ENCODE measurements around the gene MYO5C. TPM values are rescaled to one million over a fixed set of nuclear protein-coding genes. Genes with fewer than 3 reads are reported as not detected.

Gene MYO5C
- total RNA-seq, 1 donor from 2014 or later = 23.0 TPM

DNA sequence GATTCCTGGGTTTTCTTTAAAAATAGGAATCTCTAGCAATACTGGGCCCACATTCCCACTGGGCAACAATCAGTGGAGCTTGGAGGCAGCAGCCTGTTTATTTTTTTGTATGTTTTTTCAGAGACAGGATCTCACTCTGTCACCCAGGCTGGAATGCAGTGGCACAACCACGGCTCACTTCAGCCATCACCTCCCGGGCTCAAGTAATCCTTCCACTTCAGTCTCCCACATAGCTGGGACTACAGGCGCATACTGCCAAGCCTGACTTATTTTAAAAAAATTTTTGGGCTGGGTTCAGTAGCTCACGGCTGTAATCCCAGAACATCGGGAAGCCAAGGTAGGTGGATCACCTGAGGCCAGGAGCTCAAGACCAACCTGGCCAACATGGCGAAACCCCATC, 75.4 kb downstream of the MYO5C start:
- H3K4me1 Mint-ChIP-seq = no peaks in the 10 kb centered on the region
- H3K36me3 Mint-ChIP-seq = peaks cover 40% of the 10 kb centered on the region
- TF ChIP-seq CTCF (IDR thresholded peaks at IDR 0.05; ENCODE audit: unreplicated experiment) = no peak
- H3K9me3 Mint-ChIP-seq = no peaks in the 10 kb centered on the region
- no peak overlapping the region for H3K27ac Mint-ChIP-seq
- H3K27me3 Mint-ChIP-seq (ENCODE audit: low read depth) = no peaks in the 10 kb centered on the region
- no peak overlapping the region for H3K4me3 Mint-ChIP-seq
- DNase-seq (ENCODE audit: low spot score in 2 of 2, unreplicated experiment in 2 of 2) = no peak

GRCh38 chr15:52218816-52219215, 76.8 kb downstream of the MYO5C start:
- no peaks in the 10 kb centered on the region for H3K4me1 Mint-ChIP-seq
- TF ChIP-seq CTCF (IDR thresholded peaks at IDR 0.05; ENCODE audit: unreplicated experiment) = no peak
- no peak overlapping the region for H3K27ac Mint-ChIP-seq
- no peaks in the 10 kb centered on the region for H3K9me3 Mint-ChIP-seq
- no peak for DNase-seq (ENCODE audit: low spot score in 2 of 2, unreplicated experiment in 2 of 2)
- H3K27me3 Mint-ChIP-seq (ENCODE audit: low read depth) = no peaks in the 10 kb centered on the region
- H3K36me3 Mint-ChIP-seq = peaks cover 40% of the 10 kb centered on the region
- no peak overlapping the region for H3K4me3 Mint-ChIP-seq

DNA sequence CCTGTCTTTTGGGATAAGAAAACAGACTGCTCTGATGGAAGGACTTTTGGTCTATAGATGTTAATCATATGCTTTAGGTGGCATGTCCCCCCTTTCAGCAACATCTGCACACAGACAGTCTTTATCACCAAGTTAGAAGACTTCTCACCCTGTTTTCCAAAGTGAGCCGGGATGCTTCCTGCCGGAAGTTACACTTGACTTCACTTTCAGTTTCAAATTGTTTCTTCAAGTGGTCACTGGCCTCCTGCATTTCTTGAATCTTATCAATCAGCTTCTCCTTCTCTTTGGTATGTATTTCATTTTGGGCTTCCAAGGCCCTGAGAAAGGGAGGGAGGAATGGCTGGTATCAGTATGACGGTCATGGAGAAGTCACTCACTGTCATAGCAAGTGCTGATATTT, 77.2 kb downstream of the MYO5C start:
- H3K27me3 Mint-ChIP-seq (ENCODE audit: low read depth) = no peaks in the 10 kb centered on the region
- TF ChIP-seq CTCF (IDR thresholded peaks at IDR 0.05; ENCODE audit: unreplicated experiment) = no peak
- peaks cover 38% of the 10 kb centered on the region for H3K36me3 Mint-ChIP-seq
- no peak overlapping the region for H3K4me3 Mint-ChIP-seq
- H3K27ac Mint-ChIP-seq = no peak overlapping the region
- no peaks in the 10 kb centered on the region for H3K4me1 Mint-ChIP-seq
- no peak for DNase-seq (ENCODE audit: low spot score in 2 of 2, unreplicated experiment in 2 of 2)
- no peaks in the 10 kb centered on the region for H3K9me3 Mint-ChIP-seq

- Mint-ChIP-seq H3K4me3 (no peak overlapping the region), H3K36me3 (peaks cover 29% of the 10 kb centered on the region), H3K9me3 (no peaks in the 10 kb centered on the region), H3K4me1 (no peaks in the 10 kb centered on the region), H3K27me3 (ENCODE audit: low read depth) (no peaks in the 10 kb centered on the region), H3K27ac (no peak overlapping the region)
- DNase-seq (ENCODE audit: low spot score in 2 of 2, unreplicated experiment in 2 of 2) = no peak
- no peak for TF ChIP-seq CTCF (IDR thresholded peaks at IDR 0.05; ENCODE audit: unreplicated experiment)
Measured at GRCh38 chr15:52217186-52217585, 78.4 kb downstream of the MYO5C start.

DNA sequence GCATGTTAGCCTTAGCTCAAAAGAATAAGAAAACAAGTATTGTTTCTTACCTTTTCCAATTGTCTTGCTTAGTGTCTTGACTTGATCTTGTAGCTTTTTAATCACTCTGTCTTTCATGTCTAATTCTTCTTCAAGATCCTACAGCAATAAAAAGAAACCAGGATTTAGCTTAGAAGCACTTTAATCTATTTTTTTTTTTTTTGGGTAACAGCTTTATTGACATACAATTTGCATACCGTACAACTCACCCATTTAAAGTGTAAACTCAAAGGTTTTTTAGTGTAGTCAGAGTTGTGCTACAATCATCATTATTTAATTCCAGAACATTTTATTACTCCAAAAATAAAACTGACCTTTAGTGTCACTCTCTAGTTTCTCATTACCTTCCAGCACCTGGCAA, 81.1 kb downstream of the MYO5C start:
- H3K9me3 Mint-ChIP-seq = no peaks in the 10 kb centered on the region
- no peak for DNase-seq (ENCODE audit: low spot score in 2 of 2, unreplicated experiment in 2 of 2)
- H3K4me3 Mint-ChIP-seq = no peak overlapping the region
- H3K27me3 Mint-ChIP-seq (ENCODE audit: low read depth) = no peaks in the 10 kb centered on the region
- TF ChIP-seq CTCF (IDR thresholded peaks at IDR 0.05; ENCODE audit: unreplicated experiment) = no peak
- H3K4me1 Mint-ChIP-seq = no peaks in the 10 kb centered on the region
- H3K27ac Mint-ChIP-seq = no peak overlapping the region
- H3K36me3 Mint-ChIP-seq = peaks cover 26% of the 10 kb centered on the region

- Mint-ChIP-seq H3K27ac (no peak overlapping the region), H3K4me1 (no peaks in the 10 kb centered on the region), H3K9me3 (no peaks in the 10 kb centered on the region), H3K4me3 (no peak overlapping the region), H3K36me3 (peaks cover 19% of the 10 kb centered on the region), H3K27me3 (ENCODE audit: low read depth) (no peaks in the 10 kb centered on the region)
- DNase-seq (ENCODE audit: low spot score in 2 of 2, unreplicated experiment in 2 of 2) = no peak
- no peak for TF ChIP-seq CTCF (IDR thresholded peaks at IDR 0.05; ENCODE audit: unreplicated experiment)
Measured at GRCh38 chr15:52213206-52213605, 82.4 kb downstream of the MYO5C start.
